Keratinocyte (primary cell): ENCODE data around the gene EZH1. TPM values are rescaled to one million over a fixed set of nuclear protein-coding genes. Genes with fewer than 3 reads are reported as not detected.

ENCODE experiments used
- DNase-seq: peaks from one replicate; pipeline ENCODE4 v3.0.0-alpha.2; 2011; ENCODE audit warnings: low read depth, missing footprints, low spot score
- FAIRE-seq: peaks from 2 replicates; lab custom pipeline; 2011; peaks lifted over from hg19 to GRCh38; lab: Jason Lieb, UNC
- H2AFZ ChIP-seq: 2 replicates; pipeline ENCODE4 v1.6.0; 2012; ENCODE audit warnings: low read length, control low read depth, inconsistent platforms; ENCODE audit not compliant: control insufficient read depth
- H3K27ac ChIP-seq: 2 replicates; pipeline ENCODE4 v1.5.1; 2011; ENCODE audit warnings: low read length; ENCODE audit not compliant: control insufficient read depth, insufficient read depth
- H3K27me3 ChIP-seq: 3 replicates; pipeline ENCODE4 v1.6.0; 2011; ENCODE audit warnings: low read length; ENCODE audit not compliant: control insufficient read depth, insufficient read depth; ENCODE audit errors: extremely low read depth
- H3K36me3 ChIP-seq, 2 experiments: 2 replicates in 1 of 2; 3 replicates in 1 of 2; pipeline ENCODE4 v1.5.1; 2011; ENCODE audit warnings: low read length in 2 of 2, mild to moderate bottlenecking in 1 of 2; ENCODE audit not compliant: control insufficient read depth in 2 of 2, insufficient read depth in 2 of 2; ENCODE audit errors: extremely low read depth in 1 of 2
- H3K4me1 ChIP-seq: 3 replicates; pipeline ENCODE4 v1.5.1; 2011; ENCODE audit warnings: low read length; ENCODE audit not compliant: control insufficient read depth, insufficient read depth; ENCODE audit errors: extremely low read depth
- H3K4me2 ChIP-seq: 3 replicates; pipeline ENCODE4 v1.6.0; 2011; ENCODE audit warnings: low read depth, low read length; ENCODE audit not compliant: control insufficient read depth, insufficient read depth; ENCODE audit errors: extremely low read depth
- H3K4me3 ChIP-seq, 3 experiments: fragments of 200-600 bp in 1 of 3; sonication (generic) in 1 of 3; 2 replicates in 2 of 3; 3 replicates in 1 of 3; pipeline ENCODE4 v1.5.1; 2011 to 2016; ENCODE audit warnings: low read length in 3 of 3, mild to moderate bottlenecking in 3 of 3, control low read depth in 2 of 3, inconsistent platforms in 1 of 3, low read depth in 1 of 3, mixed read lengths in 1 of 3, mixed run types in 1 of 3, moderate library complexity in 1 of 3; ENCODE audit not compliant: control insufficient read depth in 2 of 3, insufficient read depth in 2 of 3; ENCODE audit errors: extremely low read depth in 1 of 3
- H3K79me2 ChIP-seq: 2 replicates; pipeline ENCODE4 v1.6.0; 2012; ENCODE audit warnings: low read length; ENCODE audit not compliant: control insufficient read depth, insufficient read depth
- H3K9ac ChIP-seq: 3 replicates; pipeline ENCODE4 v1.6.0; 2011; ENCODE audit warnings: low read length; ENCODE audit not compliant: control insufficient read depth, insufficient read depth; ENCODE audit errors: extremely low read depth
- H3K9me1 ChIP-seq: 3 replicates; pipeline ENCODE4 v1.6.0; 2011; ENCODE audit warnings: low read length; ENCODE audit not compliant: control insufficient read depth, insufficient read depth; ENCODE audit errors: extremely low read depth
- H3K9me3 ChIP-seq: 2 replicates; pipeline ENCODE4 v1.5.1; 2012; ENCODE audit warnings: low read depth, low read length; ENCODE audit not compliant: control insufficient read depth
- H4K20me1 ChIP-seq: 3 replicates; pipeline ENCODE4 v1.6.0; 2011; ENCODE audit warnings: low read length; ENCODE audit not compliant: control insufficient read depth, insufficient read depth; ENCODE audit errors: extremely low read depth
- CTCF ChIP-seq, 3 experiments: IDR thresholded peaks in 1 of 3; conservative IDR thresholded peaks in 1 of 3; optimal IDR thresholded peaks in 1 of 3; 2 replicates in 2 of 3; 3 replicates in 1 of 3; pipeline versions ENCODE3 to v1.5.1; 2011; ENCODE audit warnings: low read length in 3 of 3, mild to moderate bottlenecking in 3 of 3, moderate library complexity in 2 of 3, control low read depth in 1 of 3, inconsistent platforms in 1 of 3; ENCODE audit not compliant: insufficient read depth in 2 of 3; ENCODE audit errors: extremely low read depth in 1 of 3
- EZH2 ChIP-seq: IDR thresholded peaks from one replicate; pipeline ENCODE4 v1.6.1; 2012; ENCODE audit warnings: inconsistent platforms, mild to moderate bottlenecking, low read length, moderate library complexity
- dilution Hi-C: fragments of 300-500 bp; cut with MboI; formaldehyde crosslinking; loops from one replicate; pipeline ENCODE4 v1.7.0; 2020; ENCODE audit warnings: low sequenced_read_pairs; ENCODE audit not compliant: extremely low pct_ligation_motif_present
- polyA plus RNA-seq, 5 experiments: library from polyadenylated mRNA; depleted of rRNA in 3 of 5; stranded (reverse) in 3 of 5; stranded (forward) in 1 of 5; unstranded in 1 of 5; fragments of >200 nt; gene quantifications; 1 replicate in 1 of 5; 2 replicates in 3 of 5; 3 replicates in 1 of 5; pipeline versions ENCODE4 v1.2.1 to v1.2.3, GENCODE V29; 2011 to 2012; ENCODE audit warnings: missing spikeins in 2 of 5, low read depth in 1 of 5, low replicate concordance in 1 of 5

Gene EZH1
- polyA plus RNA-seq, 1 donor (not counting 4 experiments of a cell fraction or from before 2014, with no cell fraction given), result 18.3 TPM

GRCh38 chr17:42748908-42749798 lies 4.3 kb upstream of the EZH1 start:
- Histone ChIP-seq H3K9me3 (no peaks in the 10 kb centered on the region), H3K4me3 (no peak overlapping the region), H3K27ac (no peak overlapping the region), H3K9me1 (no peaks in the 10 kb centered on the region), H3K4me1 (peaks cover 1% of the 10 kb centered on the region), H3K36me3 (no peaks in the 10 kb centered on the region), H3K27me3 (no peaks in the 10 kb centered on the region), H3K4me2 (no peak overlapping the region), H3K9ac (no peak overlapping the region), H3K79me2 (no peaks in the 10 kb centered on the region), H4K20me1 (no peaks in the 10 kb centered on the region), H2AFZ (no peak overlapping the region)
- no peak for DNase-seq
- dilution Hi-C loops, result no loop called here
- no peak for FAIRE-seq
- TF ChIP-seq CTCF (optimal IDR thresholded peaks at IDR 0.05 in 1 of 3, IDR thresholded peaks at IDR 0.05 in 1 of 3, conservative IDR thresholded peaks at IDR 0.05 in 1 of 3; ENCODE audit: extremely low read depth in 1 of 3, insufficient read depth in 2 of 3, low read length in 3 of 3) (no peak), EZH2 (no peak)

- Histone ChIP-seq H3K9me1 (no peaks in the 10 kb centered on the region), H4K20me1 (no peaks in the 10 kb centered on the region), H3K27ac (no peak overlapping the region), H3K4me2 (no peak overlapping the region), H2AFZ (no peak overlapping the region), H3K9ac (no peak overlapping the region), H3K9me3 (no peaks in the 10 kb centered on the region), H3K4me1 (peaks cover 8% of the 10 kb centered on the region), H3K79me2 (peaks cover 5% of the 10 kb centered on the region), H3K27me3 (no peaks in the 10 kb centered on the region), H3K4me3 (no peak overlapping the region), H3K36me3 (no peaks in the 10 kb centered on the region)
- DNase-seq, result no peak
- dilution Hi-C loops, result no loop called here
- TF ChIP-seq CTCF (optimal IDR thresholded peaks at IDR 0.05 in 1 of 3, IDR thresholded peaks at IDR 0.05 in 1 of 3, conservative IDR thresholded peaks at IDR 0.05 in 1 of 3; ENCODE audit: extremely low read depth in 1 of 3, insufficient read depth in 2 of 3, low read length in 3 of 3) (no peak), EZH2 (no peak)
- no peak for FAIRE-seq
Measured at GRCh38 chr17:42748202-42748907, 3.5 kb upstream of the EZH1 start.
